Measurements from ENCODE around the gene C1QTNF1. TPM values are rescaled to one million over a fixed set of nuclear protein-coding genes. Genes with fewer than 3 reads are reported as not detected.

The C1QTNF1 gene
- total RNA-seq, 2 experiments from 2014 or later, result not detected

DNA sequence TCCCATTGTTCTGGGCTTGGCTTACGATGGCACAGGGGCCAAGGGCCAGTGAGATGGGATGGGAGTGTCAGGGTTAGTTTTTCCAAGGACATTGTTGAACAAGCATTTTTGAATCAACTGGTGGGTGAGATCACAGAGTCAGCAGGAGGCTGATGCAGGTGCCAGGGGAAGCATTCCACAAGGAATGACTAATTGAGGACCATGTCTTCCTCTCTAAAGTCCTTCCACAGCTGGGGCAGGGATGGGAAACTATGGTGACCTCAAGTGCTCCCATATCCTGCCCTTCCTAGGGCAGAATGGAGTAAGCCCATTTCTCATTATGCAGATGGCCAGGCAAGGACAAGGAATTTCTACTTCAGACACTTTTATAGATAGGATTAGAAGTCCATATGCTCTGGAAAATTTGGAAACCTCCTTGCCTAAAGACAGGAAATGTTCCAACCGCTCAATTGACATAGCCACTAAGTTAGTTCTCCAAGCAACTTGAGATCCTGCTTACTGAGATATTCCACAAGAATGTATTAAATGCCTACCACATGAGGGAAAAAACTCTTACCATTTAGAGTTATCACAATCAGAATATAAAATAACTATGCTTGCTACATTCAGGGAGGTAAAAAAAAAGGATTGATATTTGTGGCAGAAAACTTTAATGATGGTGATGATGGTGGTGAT is 29.4 kb downstream of the C1QTNF1 start:
- Histone ChIP-seq H3K9me3 (ENCODE audit: control insufficient read depth in 1 of 2, insufficient read depth in 1 of 2, low read length in 2 of 2) (peaks cover 3 to 4% of the 10 kb centered on the region in 2 experiments), H3K27me3 (ENCODE audit: control insufficient read depth in 1 of 2, insufficient read depth in 2 of 2, low read length in 2 of 2) (peaks cover 0 to 3% of the 10 kb centered on the region in 2 experiments), H3K4me3 (ENCODE audit: low read length) (no peak overlapping the region), H3K4me1 (ENCODE audit: insufficient read depth, low read length) (no peaks in the 10 kb centered on the region), H3K36me3 (ENCODE audit: insufficient read depth, low read length) (no peaks in the 10 kb centered on the region), H3K27ac (ENCODE audit: low read depth in 1 of 2, low read length in 2 of 2) (no peak overlapping the region)
- no peak overlapping the region for H3K27ac Mint-ChIP-seq
- no peak for DNase-seq
- no peak overlapping the region for H3K4me3 Mint-ChIP-seq
- peaks cover 10% of the 10 kb centered on the region for H3K27me3 Mint-ChIP-seq
- POLR2A ChIA-PET, result no interaction called here
- TF ChIP-seq, protein P1, sequence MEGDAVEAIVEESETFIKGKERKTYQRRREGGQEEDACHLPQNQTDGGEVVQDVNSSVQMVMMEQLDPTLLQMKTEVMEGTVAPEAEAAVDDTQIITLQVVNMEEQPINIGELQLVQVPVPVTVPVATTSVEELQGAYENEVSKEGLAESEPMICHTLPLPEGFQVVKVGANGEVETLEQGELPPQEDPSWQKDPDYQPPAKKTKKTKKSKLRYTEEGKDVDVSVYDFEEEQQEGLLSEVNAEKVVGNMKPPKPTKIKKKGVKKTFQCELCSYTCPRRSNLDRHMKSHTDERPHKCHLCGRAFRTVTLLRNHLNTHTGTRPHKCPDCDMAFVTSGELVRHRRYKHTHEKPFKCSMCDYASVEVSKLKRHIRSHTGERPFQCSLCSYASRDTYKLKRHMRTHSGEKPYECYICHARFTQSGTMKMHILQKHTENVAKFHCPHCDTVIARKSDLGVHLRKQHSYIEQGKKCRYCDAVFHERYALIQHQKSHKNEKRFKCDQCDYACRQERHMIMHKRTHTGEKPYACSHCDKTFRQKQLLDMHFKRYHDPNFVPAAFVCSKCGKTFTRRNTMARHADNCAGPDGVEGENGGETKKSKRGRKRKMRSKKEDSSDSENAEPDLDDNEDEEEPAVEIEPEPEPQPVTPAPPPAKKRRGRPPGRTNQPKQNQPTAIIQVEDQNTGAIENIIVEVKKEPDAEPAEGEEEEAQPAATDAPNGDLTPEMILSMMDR (IDR thresholded peaks at IDR 0.05), result no peak
- CTCF ChIA-PET, result no interaction called here
- no peak for ATAC-seq (ENCODE audit: poor library complexity)
- H3K36me3 Mint-ChIP-seq (ENCODE audit: low read depth), result no peaks in the 10 kb centered on the region
- intact Hi-C loops (cut with DNase I, micrococcal nuclease), result no loop called here
- no peaks in the 10 kb centered on the region for H3K4me1 Mint-ChIP-seq (ENCODE audit: low read depth)
- peaks cover 5% of the 10 kb centered on the region for H3K9me3 Mint-ChIP-seq

DNA sequence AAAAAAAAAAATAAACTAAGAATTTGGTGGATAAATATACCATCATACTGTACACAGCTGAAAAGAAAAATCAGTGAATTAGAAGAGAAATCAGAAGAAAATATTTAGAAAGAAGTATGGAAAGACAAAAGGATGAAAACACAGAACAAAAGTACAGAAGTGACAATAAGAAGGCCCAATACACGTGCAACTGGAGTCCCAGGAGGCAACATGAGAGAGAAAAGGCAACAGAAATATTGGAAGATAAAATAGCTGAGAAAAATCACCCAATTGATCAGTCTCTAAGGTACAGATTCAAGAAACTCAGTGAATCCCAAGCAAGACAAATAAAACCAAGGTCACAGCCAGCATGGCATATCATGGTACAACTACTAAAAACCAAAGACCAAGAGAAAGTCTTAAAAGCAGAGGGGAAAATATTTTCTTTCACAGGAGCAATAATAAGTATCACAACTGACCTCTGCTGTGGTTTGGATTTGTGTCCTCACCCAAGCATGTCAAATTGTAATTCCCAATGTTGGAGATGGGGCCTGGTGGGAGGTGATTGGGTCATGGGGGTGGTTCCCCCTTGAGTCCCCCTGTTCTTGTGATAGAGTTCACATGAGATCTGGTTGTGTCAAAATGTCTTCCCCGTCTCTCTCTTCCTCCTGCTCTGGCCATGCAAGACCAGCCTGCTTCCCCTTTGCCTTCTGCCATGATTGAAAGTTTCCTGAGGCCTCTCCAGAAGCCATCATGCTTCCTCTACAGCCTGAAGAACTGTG is 30.4 kb downstream of the C1QTNF1 start:
- Histone ChIP-seq H3K9me3 (ENCODE audit: control insufficient read depth in 1 of 2, insufficient read depth in 1 of 2, low read length in 2 of 2) (peaks cover 3 to 4% of the 10 kb centered on the region in 2 experiments), H3K36me3 (ENCODE audit: insufficient read depth, low read length) (no peaks in the 10 kb centered on the region), H3K4me3 (ENCODE audit: low read length) (no peak overlapping the region), H3K4me1 (ENCODE audit: insufficient read depth, low read length) (peaks cover 1% of the 10 kb centered on the region), H3K27me3 (ENCODE audit: control insufficient read depth in 1 of 2, insufficient read depth in 2 of 2, low read length in 2 of 2) (peaks cover 0 to 3% of the 10 kb centered on the region in 2 experiments), H3K27ac (ENCODE audit: low read depth in 1 of 2, low read length in 2 of 2) (no peak overlapping the region)
- ATAC-seq (ENCODE audit: poor library complexity), result no peak
- no peak for DNase-seq
- Mint-ChIP-seq H3K4me1 (ENCODE audit: low read depth) (no peaks in the 10 kb centered on the region), H3K9me3 (peaks cover 5% of the 10 kb centered on the region), H3K36me3 (ENCODE audit: low read depth) (no peaks in the 10 kb centered on the region), H3K27ac (no peak overlapping the region), H3K4me3 (no peak overlapping the region), H3K27me3 (peaks cover 10% of the 10 kb centered on the region)
- ChIA-PET CTCF (no interaction called here), POLR2A (no interaction called here)
- TF ChIP-seq, protein P1 (IDR thresholded peaks at IDR 0.05), result no peak
- intact Hi-C loops (cut with DNase I, micrococcal nuclease), result no loop called here

DNA sequence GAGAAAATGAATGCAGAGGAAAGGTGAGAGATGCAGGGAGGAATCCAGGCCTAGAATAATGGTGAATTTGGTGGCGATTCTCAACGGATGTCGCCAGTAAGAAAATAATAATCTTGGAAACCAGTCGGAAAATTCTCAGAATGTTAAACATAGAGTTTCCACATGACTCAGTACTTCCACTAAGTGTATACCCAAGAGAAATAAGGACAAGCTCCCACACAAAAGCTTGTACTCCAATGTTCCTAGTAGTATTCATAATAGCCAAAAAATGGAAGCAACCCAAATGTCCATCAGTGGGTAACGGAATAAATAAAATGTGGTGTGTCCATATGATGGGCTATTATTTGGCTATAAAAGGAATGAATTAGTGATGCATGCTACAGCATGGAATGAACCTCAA is 31.2 kb downstream of the C1QTNF1 start:
- Mint-ChIP-seq H3K36me3 (ENCODE audit: low read depth) (no peaks in the 10 kb centered on the region), H3K4me1 (ENCODE audit: low read depth) (no peaks in the 10 kb centered on the region), H3K9me3 (peaks cover 5% of the 10 kb centered on the region), H3K27me3 (peaks cover 10% of the 10 kb centered on the region), H3K4me3 (no peak overlapping the region), H3K27ac (no peak overlapping the region)
- ChIA-PET CTCF (no interaction called here), POLR2A (no interaction called here)
- intact Hi-C loops (cut with DNase I, micrococcal nuclease), result no loop called here
- ATAC-seq (ENCODE audit: poor library complexity) (no peak), DNase-seq (no peak)
- H3K27me3 ChIP-seq (ENCODE audit: control insufficient read depth in 1 of 2, insufficient read depth in 2 of 2, low read length in 2 of 2), result peaks cover 0 to 3% of the 10 kb centered on the region in 2 experiments
- peaks cover 3% of the 10 kb centered on the region for H3K4me1 ChIP-seq (ENCODE audit: insufficient read depth, low read length)
- peaks cover 3 to 4% of the 10 kb centered on the region in 2 experiments for H3K9me3 ChIP-seq (ENCODE audit: control insufficient read depth in 1 of 2, insufficient read depth in 1 of 2, low read length in 2 of 2)
- H3K4me3 ChIP-seq (ENCODE audit: low read length), result no peak overlapping the region
- H3K27ac ChIP-seq (ENCODE audit: low read depth in 1 of 2, low read length in 2 of 2), result no peak overlapping the region
- no peaks in the 10 kb centered on the region for H3K36me3 ChIP-seq (ENCODE audit: insufficient read depth, low read length)
- TF ChIP-seq, protein P1 (IDR thresholded peaks at IDR 0.05), result no peak

All from CD4-positive, alpha-beta T cell (primary cell).